ENCODE results near the gene TINCR.

DNA sequence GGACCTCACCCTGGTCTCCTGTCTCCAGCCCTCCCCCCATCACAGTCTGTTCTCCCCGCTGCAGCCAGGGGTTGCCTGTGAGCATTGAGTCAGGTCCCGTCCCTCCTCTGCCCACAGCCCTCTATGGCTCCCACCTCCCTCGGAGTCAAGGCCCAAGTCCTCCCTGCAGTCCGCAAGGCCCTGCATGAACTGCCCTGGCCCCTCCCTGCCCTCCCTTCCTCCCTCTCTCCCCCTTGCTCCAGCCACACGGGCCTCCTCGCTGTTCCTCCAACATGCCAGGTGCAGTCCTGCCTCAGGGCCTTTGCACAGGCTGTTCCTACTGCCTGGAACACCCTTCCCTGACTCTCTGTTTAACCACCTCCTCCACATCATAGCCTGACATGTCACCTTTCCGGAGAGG, 2.8 kb downstream of the TINCR start:
- TF ChIP-seq, protein P1, sequence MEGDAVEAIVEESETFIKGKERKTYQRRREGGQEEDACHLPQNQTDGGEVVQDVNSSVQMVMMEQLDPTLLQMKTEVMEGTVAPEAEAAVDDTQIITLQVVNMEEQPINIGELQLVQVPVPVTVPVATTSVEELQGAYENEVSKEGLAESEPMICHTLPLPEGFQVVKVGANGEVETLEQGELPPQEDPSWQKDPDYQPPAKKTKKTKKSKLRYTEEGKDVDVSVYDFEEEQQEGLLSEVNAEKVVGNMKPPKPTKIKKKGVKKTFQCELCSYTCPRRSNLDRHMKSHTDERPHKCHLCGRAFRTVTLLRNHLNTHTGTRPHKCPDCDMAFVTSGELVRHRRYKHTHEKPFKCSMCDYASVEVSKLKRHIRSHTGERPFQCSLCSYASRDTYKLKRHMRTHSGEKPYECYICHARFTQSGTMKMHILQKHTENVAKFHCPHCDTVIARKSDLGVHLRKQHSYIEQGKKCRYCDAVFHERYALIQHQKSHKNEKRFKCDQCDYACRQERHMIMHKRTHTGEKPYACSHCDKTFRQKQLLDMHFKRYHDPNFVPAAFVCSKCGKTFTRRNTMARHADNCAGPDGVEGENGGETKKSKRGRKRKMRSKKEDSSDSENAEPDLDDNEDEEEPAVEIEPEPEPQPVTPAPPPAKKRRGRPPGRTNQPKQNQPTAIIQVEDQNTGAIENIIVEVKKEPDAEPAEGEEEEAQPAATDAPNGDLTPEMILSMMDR (conservative IDR thresholded peaks at IDR 0.05; ENCODE audit: low read length): no peak
- TF ChIP-seq EZH2phosphoT487 (IDR thresholded peaks at IDR 0.05; ENCODE audit: borderline replicate concordance, low read depth, low read length): no peak

Data from OCI-LY7 (cell line).